Prostate gland (tissue), 2 donors: ENCODE results near the gene CYP1A1.

Experiments
- POLR2A ChIP-seq: fragments of 450-650 bp; IDR thresholded peaks from one replicate; pipeline ENCODE4 v1.6.1; 2016; ENCODE audit warnings: antibody characterized with exemption, mild to moderate bottlenecking
- POLR2AphosphoS5 ChIP-seq: sonication (generic); formaldehyde crosslinking; IDR thresholded peaks from one replicate; pipeline ENCODE4 v1.6.1; 2017; ENCODE audit warnings: antibody characterized with exemption
- TF ChIP-seq, protein P1 (sequence below), 4 experiments: fragments of 200-600 bp in 2 of 4; fragments of 450-650 bp in 2 of 4; sonication (generic) in 2 of 4; IDR thresholded peaks; 1 replicate in 3 of 4; 2 replicates in 1 of 4; pipeline ENCODE4 v1.5.1; 2016 to 2019; ENCODE audit warnings: antibody characterized with exemption in 4 of 4, mild to moderate bottlenecking in 2 of 4, moderate library complexity in 2 of 4

GRCh38 chr15:74733269-74733668, 7.9 kb upstream of the CYP1A1 start:
- TF ChIP-seq, protein P1, sequence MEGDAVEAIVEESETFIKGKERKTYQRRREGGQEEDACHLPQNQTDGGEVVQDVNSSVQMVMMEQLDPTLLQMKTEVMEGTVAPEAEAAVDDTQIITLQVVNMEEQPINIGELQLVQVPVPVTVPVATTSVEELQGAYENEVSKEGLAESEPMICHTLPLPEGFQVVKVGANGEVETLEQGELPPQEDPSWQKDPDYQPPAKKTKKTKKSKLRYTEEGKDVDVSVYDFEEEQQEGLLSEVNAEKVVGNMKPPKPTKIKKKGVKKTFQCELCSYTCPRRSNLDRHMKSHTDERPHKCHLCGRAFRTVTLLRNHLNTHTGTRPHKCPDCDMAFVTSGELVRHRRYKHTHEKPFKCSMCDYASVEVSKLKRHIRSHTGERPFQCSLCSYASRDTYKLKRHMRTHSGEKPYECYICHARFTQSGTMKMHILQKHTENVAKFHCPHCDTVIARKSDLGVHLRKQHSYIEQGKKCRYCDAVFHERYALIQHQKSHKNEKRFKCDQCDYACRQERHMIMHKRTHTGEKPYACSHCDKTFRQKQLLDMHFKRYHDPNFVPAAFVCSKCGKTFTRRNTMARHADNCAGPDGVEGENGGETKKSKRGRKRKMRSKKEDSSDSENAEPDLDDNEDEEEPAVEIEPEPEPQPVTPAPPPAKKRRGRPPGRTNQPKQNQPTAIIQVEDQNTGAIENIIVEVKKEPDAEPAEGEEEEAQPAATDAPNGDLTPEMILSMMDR (IDR thresholded peaks at IDR 0.05): no peak
- no peak for TF ChIP-seq POLR2A
- TF ChIP-seq POLR2AphosphoS5: no peak
